Sigmoid colon (tissue), 7 donors: ENCODE data around the gene RBBP5. TPM values are rescaled to one million over a fixed set of nuclear protein-coding genes. Genes with fewer than 3 reads are reported as not detected.

Experiments
- DNase-seq: peaks from one replicate; pipeline ENCODE4 v3.0.0-alpha.2; 2019
- H3K27ac ChIP-seq, 4 donors: fragments of 200-600 bp; sonication (generic); one replicate each; pipeline ENCODE4 v1.5.1; 2016 to 2019; ENCODE audit warnings: mild to moderate bottlenecking in 1 of 4
- H3K27me3 ChIP-seq, 3 donors: fragments of 200-600 bp; sonication (generic); one replicate each; pipeline ENCODE4 v1.5.1; 2019; ENCODE audit warnings: mild to moderate bottlenecking in 1 of 3
- H3K36me3 ChIP-seq, 4 donors: fragments of 200-600 bp; sonication (generic); one replicate each; pipeline ENCODE4 v1.5.1; 2016 to 2019
- H3K4me1 ChIP-seq, 4 donors: fragments of 200-600 bp; sonication (generic); one replicate each; pipeline ENCODE4 v1.5.1; 2017 to 2019
- H3K4me3 ChIP-seq, 4 donors: fragments of 200-600 bp; sonication (generic); one replicate each; pipeline ENCODE4 v1.5.1; 2017 to 2019; ENCODE audit warnings: mild to moderate bottlenecking in 2 of 4, moderate library complexity in 1 of 4
- H3K9me3 ChIP-seq, 4 donors: fragments of 200-600 bp in 3 of 4; sonication (generic) in 3 of 4; one replicate each; pipeline versions ENCODE4 v1.5.1 to v1.6.1; 2013 to 2019
- EP300 ChIP-seq, 4 donors: sonication (generic); formaldehyde crosslinking; IDR thresholded peaks; one replicate each; pipeline ENCODE4 v1.6.1; 2017; ENCODE audit warnings: antibody characterized with exemption in 4 of 4
- POLR2A ChIP-seq, 2 donors: fragments of 450-650 bp; IDR thresholded peaks; one replicate each; pipeline ENCODE4 v1.6.1; 2016; ENCODE audit warnings: antibody characterized with exemption in 2 of 2, mild to moderate bottlenecking in 2 of 2, moderate library complexity in 2 of 2
- POLR2AphosphoS5 ChIP-seq, 4 donors: sonication (generic); formaldehyde crosslinking; IDR thresholded peaks; one replicate each; pipeline ENCODE4 v1.6.1; 2017; ENCODE audit warnings: antibody characterized with exemption in 4 of 4
- WGBS, 2 donors: extraction: QIAGEN DNeasy Blood & Tissue Kit; methylation state at CpG; one replicate each; pipeline ENCODE4 v1.1.7; 2013; 5-methylcytosine and 5-hydroxymethylcytosine counted together
- intact Hi-C: fragments of 100-400 bp; cut with DNase I; formaldehyde crosslinking; loops from one replicate; pipeline ENCODE4 v1.15.1; 2023
- polyA plus RNA-seq, 3 donors: library from polyadenylated mRNA; stranded (reverse); fragments of 200-250 nt; gene quantifications; one replicate each; pipeline ENCODE4 v1.2.3, GENCODE V29; 2013
- total RNA-seq, 4 donors: library from RNA; depleted of rRNA; stranded (reverse); fragments of >200 nt; gene quantifications; one replicate each; pipeline ENCODE4 v1.1.0, GENCODE V29; 2016
- TF ChIP-seq, protein P1 (sequence below), 4 experiments: fragments of 450-650 bp in 3 of 4; fragments of 200-600 bp in 1 of 4; IDR thresholded peaks; one replicate each; pipeline ENCODE4 v1.5.1; 2016 to 2019; ENCODE audit warnings: antibody characterized with exemption in 4 of 4, mild to moderate bottlenecking in 3 of 4, moderate library complexity in 2 of 4
- donor health status: healthy with polysubstance abuse.
- donor health status: Bipolar disorder and iron deficiency.
- donor health status: healthy.

Gene RBBP5
- total and polyA plus RNA-seq, 7 donors = 6.6 to 36.5 (median 12.2) TPM

DNA sequence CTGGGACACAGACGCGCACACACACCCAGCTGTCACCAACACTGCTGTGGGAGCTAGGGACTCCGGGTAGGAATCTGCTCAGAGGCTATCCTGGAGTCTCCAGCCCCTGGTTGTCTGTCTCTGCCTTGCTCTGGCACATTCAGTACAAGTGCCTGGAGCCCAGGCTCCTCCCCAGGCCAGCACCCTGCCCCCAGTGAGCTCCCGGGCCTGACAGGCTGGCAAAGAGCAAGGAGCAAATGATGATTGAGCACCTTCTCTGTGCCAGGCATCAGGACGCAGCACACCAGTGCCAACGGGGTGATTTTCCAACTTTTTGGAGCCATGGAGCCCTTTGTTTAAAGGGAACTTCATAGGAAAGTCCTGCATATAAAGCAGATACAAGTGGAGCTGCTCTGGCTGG, 72.3 kb downstream of the RBBP5 start:
- H3K27me3 ChIP-seq = peaks cover 6 to 39% (median 6%) of the 10 kb centered on the region in 3 donors

DNA sequence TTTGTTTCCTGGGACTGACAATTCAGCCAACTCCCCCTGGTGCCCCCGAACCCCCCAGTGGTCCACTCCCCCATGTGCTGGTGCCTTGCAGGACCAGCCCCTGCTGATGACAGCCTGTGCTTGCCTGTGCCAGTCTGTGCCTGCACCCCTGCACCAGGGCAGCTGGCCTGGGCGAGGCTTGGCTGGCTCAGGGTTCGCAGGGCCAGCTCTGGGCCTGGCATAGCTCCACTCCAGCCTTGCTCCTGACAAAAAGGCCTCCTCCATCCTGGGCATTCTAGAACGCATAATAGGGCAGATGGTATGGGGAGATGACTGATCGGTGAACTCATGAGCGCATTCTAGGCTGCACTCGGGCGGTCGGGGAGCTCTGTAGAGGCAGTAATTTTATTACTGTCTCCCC, 73.4 kb downstream of the RBBP5 start:
- Histone ChIP-seq H3K4me1 (peaks cover 0 to 2% (median under 1%) of the 10 kb centered on the region in 4 donors), H3K36me3 (no peaks in the 10 kb centered on the region), H3K27me3 (peaks cover 9 to 50% (median 17%) of the 10 kb centered on the region in 3 donors), H3K4me3 (no peak overlapping the region), H3K9me3 (no peaks in the 10 kb centered on the region), H3K27ac (no peak overlapping the region)
- intact Hi-C loops = no loop called here
- WGBS, 2 donors = 75 to 82% methylated on average over 9 of the region's 9 CpGs
- no peak for DNase-seq
- TF ChIP-seq POLR2AphosphoS5 (IDR thresholded peaks at IDR 0.05) (no peak), EP300 (IDR thresholded peaks at IDR 0.05) (no peak), POLR2A (IDR thresholded peaks at IDR 0.05) (no peak)
- TF ChIP-seq, protein P1, sequence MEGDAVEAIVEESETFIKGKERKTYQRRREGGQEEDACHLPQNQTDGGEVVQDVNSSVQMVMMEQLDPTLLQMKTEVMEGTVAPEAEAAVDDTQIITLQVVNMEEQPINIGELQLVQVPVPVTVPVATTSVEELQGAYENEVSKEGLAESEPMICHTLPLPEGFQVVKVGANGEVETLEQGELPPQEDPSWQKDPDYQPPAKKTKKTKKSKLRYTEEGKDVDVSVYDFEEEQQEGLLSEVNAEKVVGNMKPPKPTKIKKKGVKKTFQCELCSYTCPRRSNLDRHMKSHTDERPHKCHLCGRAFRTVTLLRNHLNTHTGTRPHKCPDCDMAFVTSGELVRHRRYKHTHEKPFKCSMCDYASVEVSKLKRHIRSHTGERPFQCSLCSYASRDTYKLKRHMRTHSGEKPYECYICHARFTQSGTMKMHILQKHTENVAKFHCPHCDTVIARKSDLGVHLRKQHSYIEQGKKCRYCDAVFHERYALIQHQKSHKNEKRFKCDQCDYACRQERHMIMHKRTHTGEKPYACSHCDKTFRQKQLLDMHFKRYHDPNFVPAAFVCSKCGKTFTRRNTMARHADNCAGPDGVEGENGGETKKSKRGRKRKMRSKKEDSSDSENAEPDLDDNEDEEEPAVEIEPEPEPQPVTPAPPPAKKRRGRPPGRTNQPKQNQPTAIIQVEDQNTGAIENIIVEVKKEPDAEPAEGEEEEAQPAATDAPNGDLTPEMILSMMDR (IDR thresholded peaks at IDR 0.05) = no peak

More for the DNA sequence above, 72.3 kb downstream of the RBBP5 start:
- H3K4me3 ChIP-seq = no peak overlapping the region
- WGBS, 2 donors = 66 to 67% methylated on average over 6 of the region's 6 CpGs
- intact Hi-C loops = no loop called here
- no peaks in the 10 kb centered on the region for H3K4me1 ChIP-seq
- H3K36me3 ChIP-seq = no peaks in the 10 kb centered on the region
- no peak for DNase-seq
- TF ChIP-seq POLR2AphosphoS5 (IDR thresholded peaks at IDR 0.05) (no peak), POLR2A (IDR thresholded peaks at IDR 0.05) (no peak)
- H3K9me3 ChIP-seq = no peaks in the 10 kb centered on the region
- no peak overlapping the region for H3K27ac ChIP-seq

DNA sequence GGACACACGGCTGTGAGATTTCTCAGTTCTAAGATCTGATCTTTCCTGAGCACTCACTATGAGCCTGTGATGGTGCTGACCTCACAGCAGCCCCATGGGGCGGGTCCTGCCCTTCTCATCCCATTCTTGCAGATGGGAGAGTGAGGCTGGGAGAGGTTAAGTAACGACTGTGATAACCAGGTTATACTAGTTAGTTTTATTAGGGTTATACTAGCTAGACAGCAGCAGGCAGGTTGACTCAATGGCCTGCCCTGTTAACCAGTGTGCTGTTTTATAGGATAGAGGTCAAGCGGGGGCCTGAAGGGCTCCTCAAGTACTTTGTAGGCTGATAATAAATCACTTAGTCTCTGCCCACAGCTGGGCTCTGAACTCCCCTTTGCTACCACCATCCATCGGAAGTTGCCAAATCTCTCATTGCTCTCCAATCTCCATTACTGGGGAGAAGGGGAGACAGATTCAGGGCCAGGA, 74.0 kb downstream of the RBBP5 start:
- no peak for DNase-seq
- H3K27me3 ChIP-seq = peaks cover 12 to 56% (median 22%) of the 10 kb centered on the region in 3 donors
- H3K4me1 ChIP-seq = peaks cover 0 to 8% (median 6%) of the 10 kb centered on the region in 4 donors
- intact Hi-C loops = no loop called here
- TF ChIP-seq, protein P1 (IDR thresholded peaks at IDR 0.05) = no peak
- no peak for TF ChIP-seq EP300 (IDR thresholded peaks at IDR 0.05)
- TF ChIP-seq POLR2AphosphoS5 (IDR thresholded peaks at IDR 0.05) = no peak
- no peak for TF ChIP-seq POLR2A (IDR thresholded peaks at IDR 0.05)
- no peaks in the 10 kb centered on the region for H3K9me3 ChIP-seq
- no peaks in the 10 kb centered on the region for H3K36me3 ChIP-seq
- no peak overlapping the region for H3K27ac ChIP-seq
- 60 to 71% methylated on average over 5 of the region's 5 CpGs for WGBS, 2 donors
- no peak overlapping the region for H3K4me3 ChIP-seq

DNA sequence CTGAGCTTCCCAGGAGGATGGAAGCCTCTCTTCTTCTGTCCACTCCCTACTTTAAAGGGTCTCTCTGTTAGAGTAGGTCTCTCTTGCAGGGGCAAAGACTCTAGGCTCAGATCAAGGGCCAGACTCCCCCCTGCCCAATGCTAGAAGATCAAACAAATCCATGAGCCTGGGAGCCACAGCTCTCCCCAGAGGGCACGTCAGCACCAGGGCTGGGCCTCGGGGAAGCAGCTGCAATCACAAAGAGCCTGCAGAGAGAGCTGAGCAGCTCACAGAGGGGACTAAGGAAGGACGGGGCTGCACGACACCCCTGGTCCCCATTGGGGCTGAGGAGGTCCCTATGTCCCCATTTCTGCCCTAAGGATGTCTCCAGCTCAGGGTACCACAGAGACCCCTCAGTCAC, 74.9 kb downstream of the RBBP5 start:
- DNase-seq = no peak
- intact Hi-C loops = no loop called here
- no peaks in the 10 kb centered on the region for H3K36me3 ChIP-seq
- no peak for TF ChIP-seq POLR2AphosphoS5 (IDR thresholded peaks at IDR 0.05)
- peaks cover 0 to 11% (median 9%) of the 10 kb centered on the region in 4 donors for H3K4me1 ChIP-seq
- H3K9me3 ChIP-seq = no peaks in the 10 kb centered on the region
- H3K4me3 ChIP-seq = no peak overlapping the region
- H3K27me3 ChIP-seq = peaks cover 14 to 66% (median 28%) of the 10 kb centered on the region in 3 donors
- 38 to 39% methylated on average over 4 of the region's 4 CpGs for WGBS, 2 donors
- no peak overlapping the region for H3K27ac ChIP-seq

DNA sequence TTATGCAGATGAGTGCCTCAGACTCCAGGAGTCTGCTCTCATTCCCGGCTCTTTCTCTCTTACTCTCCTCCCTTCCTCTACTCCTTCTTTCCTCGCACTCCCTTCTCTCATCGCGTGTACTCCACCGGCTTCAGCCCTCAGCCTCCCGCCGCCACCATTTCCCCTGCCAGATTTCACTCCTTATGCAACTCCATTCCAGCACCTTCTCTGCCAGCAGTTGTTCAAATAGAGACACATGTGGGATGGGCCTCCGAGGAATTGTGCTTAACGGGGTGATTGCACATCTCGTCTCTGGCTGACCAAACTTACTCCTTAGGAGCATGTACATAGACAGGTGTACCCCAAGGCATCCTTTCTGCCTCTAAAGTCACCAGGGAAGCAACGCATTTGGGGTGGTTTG, 76.6 kb downstream of the RBBP5 start:
- peaks cover 14 to 75% (median 32%) of the 10 kb centered on the region in 3 donors for H3K27me3 ChIP-seq
- H3K4me1 ChIP-seq = peaks cover 0 to 11% (median 9%) of the 10 kb centered on the region in 4 donors
- H3K27ac ChIP-seq = no peak overlapping the region
- no peaks in the 10 kb centered on the region for H3K36me3 ChIP-seq
- TF ChIP-seq POLR2A (IDR thresholded peaks at IDR 0.05) (no peak), POLR2AphosphoS5 (IDR thresholded peaks at IDR 0.05) (no peak), EP300 (IDR thresholded peaks at IDR 0.05) (no peak)
- TF ChIP-seq, protein P1 (IDR thresholded peaks at IDR 0.05) = no peak
- 38 to 43% methylated on average over 11 of the region's 11 CpGs for WGBS, 2 donors
- H3K4me3 ChIP-seq = no peak overlapping the region
- intact Hi-C loops = no loop called here
- no peak for DNase-seq
- no peaks in the 10 kb centered on the region for H3K9me3 ChIP-seq

DNA sequence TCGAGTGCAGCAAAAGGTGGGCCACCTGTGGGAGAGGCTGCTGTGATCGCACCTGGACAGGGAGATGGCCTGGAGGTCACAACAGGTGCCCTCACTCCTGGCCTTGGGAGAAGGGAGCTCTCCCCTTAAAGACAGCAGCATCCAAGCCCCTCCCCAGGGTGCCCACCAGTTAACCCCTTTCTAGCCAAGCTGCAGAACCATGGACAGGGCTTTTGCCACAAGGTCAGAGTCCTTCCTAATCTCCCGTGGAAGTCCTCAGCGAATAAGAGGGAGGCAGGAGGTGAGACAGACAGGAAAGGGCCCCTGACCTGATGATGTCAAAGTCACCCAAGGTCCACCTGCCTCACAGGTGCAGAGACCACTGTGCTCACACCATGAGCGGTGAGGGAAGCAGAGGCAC, 77.0 kb downstream of the RBBP5 start:
- Histone ChIP-seq H3K4me3 (no peak overlapping the region), H3K9me3 (no peaks in the 10 kb centered on the region), H3K27me3 (peaks cover 14 to 75% (median 32%) of the 10 kb centered on the region in 3 donors), H3K36me3 (no peaks in the 10 kb centered on the region), H3K27ac (no peak overlapping the region), H3K4me1 (peaks cover 0 to 11% (median 9%) of the 10 kb centered on the region in 4 donors)
- intact Hi-C loops = no loop called here
- TF ChIP-seq EP300 (IDR thresholded peaks at IDR 0.05) = no peak
- no peak for TF ChIP-seq POLR2A (IDR thresholded peaks at IDR 0.05)
- TF ChIP-seq, protein P1 (IDR thresholded peaks at IDR 0.05) = no peak
- TF ChIP-seq POLR2AphosphoS5 (IDR thresholded peaks at IDR 0.05) = no peak
- no peak for DNase-seq
- 23 to 35% methylated on average over 5 of the region's 5 CpGs for WGBS, 2 donors
